VCaP (cell line): ENCODE measurements around the gene SP6.
A peak's percentile ranks its signal among the peaks of the same experiment; 100 is the strongest.

Experiments
- H3K27ac ChIP-seq: fragments of 450-650 bp; 2 replicates; pipeline ENCODE4 v1.5.1; 2017
- TF ChIP-seq, protein P1 (sequence below): fragments of 450-650 bp; conservative IDR thresholded peaks from 2 replicates; pipeline ENCODE4 v1.5.1; 2017; ENCODE audit warnings: mild to moderate bottlenecking, moderate library complexity

The SP6 gene

GRCh38 chr17:47850373-47850691, 631 bp downstream of the SP6 start:
- TF ChIP-seq, protein P1, sequence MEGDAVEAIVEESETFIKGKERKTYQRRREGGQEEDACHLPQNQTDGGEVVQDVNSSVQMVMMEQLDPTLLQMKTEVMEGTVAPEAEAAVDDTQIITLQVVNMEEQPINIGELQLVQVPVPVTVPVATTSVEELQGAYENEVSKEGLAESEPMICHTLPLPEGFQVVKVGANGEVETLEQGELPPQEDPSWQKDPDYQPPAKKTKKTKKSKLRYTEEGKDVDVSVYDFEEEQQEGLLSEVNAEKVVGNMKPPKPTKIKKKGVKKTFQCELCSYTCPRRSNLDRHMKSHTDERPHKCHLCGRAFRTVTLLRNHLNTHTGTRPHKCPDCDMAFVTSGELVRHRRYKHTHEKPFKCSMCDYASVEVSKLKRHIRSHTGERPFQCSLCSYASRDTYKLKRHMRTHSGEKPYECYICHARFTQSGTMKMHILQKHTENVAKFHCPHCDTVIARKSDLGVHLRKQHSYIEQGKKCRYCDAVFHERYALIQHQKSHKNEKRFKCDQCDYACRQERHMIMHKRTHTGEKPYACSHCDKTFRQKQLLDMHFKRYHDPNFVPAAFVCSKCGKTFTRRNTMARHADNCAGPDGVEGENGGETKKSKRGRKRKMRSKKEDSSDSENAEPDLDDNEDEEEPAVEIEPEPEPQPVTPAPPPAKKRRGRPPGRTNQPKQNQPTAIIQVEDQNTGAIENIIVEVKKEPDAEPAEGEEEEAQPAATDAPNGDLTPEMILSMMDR: no peak
- peak overlapping the region; percentile 83 for H3K27ac ChIP-seq

DNA sequence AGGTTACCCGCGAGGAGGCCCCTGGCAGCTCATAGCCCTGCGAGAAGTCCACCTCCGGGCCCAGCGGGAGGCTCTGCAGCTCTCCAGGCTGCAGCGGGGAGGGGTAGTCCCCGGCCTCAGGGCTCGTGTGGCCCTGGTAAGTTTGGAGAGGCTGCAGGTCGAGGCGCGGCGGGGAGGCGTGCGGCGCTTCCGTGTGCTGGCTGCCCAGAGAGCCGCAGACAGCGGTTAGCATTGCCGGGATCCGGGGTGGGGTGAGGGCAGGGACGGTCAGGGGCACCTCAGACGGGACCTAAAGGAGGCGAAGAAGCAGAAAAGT, 2.8 kb downstream of the SP6 start:
- TF ChIP-seq, protein P1: no peak
- no peak overlapping the region for H3K27ac ChIP-seq

DNA sequence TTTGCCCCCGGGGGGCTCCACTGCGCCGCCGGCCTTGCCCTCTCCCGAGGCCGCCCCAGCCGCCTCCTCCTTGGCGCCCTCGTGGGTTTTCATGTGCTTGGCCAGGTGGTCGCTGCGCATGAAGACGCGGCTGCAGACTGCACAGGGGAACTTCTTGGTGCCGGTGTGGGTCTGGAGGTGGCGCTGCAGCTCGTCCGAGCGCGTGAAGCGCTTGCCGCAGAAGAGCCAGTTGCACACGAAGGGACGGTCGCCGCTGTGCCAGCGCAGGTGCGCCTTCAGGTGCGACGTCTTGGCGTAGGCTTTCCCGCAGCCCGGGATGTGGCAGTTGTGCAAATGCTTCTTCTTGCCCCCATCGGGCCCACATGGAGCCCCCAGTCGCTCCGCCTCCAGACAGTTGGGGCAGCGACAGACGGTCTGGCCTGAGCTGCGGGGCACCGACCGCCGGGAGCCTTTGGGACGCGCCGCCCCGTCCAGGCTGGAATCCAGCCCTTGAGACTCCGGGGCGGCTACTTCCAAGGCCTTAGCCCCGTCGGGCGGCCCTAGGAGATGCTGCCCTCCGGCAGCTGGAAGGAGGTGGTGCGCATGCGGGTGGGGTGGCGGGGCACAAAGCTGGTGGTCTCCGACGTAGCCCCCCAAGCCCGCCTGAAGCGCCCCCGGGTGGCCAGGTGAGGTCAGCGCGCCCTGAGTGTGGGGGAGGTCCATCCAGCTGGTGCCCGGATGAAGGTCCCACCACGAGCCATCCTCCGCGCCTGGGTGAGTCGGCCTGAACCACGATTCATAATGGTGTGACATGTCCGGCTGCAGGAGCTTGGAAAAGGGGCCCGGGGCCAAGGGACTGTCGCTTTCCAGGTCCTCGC, 3.4 kb downstream of the SP6 start:
- TF ChIP-seq, protein P1: peak; percentile 24; the same call in 1 of the 2 replicates
- H3K27ac ChIP-seq: no peak overlapping the region

DNA sequence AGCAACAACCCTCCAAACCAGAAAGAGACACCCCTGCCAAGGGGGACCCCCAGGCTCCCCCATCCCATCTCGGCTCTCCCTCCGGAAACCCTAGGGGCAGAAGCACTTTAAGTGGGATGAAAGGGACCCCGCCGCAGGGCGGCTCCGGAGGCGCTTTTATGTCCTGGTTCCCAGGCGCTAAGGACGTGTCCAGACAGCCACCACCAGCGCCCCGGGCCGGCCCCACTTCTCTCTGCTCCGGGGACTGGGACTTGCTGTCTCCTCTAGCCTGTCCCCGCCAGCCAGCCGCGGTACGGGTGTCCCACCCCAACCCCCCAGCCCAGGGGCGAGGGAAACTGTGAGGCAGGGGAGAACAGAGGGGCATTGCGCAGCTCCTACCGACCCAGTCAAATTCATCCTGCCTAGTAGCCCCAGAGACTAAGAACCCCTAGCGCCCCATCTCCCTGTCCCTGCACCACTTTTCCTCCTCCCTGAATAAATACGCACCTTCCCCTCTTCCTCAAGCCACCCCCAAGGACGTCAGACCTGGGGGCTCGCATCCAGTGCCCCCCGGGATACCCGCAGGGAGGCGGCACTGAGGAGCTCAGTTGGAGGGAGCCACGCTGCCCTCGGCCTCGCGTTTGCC, 4.1 kb downstream of the SP6 start:
- TF ChIP-seq, protein P1: no peak
- no peak overlapping the region for H3K27ac ChIP-seq

DNA sequence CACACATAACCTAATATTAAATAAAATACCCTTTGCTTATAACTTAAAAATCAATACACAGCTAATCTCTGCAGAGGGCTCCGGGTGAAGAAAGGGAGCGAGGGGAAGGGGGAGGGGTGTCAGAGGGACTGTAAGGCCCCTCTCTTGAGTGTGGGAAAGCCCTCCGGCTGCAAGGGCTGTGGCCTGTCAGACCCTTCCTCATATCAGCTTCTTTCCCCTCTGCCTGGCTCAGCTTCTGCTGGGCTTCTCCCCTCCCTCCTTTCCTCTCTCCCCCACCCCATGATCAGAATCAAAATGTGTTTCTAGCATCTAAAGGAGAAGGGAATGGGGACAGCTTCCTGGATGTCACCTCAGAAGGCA, 5.3 kb downstream of the SP6 start:
- no peak overlapping the region; the same call in 1 of the 2 replicates for H3K27ac ChIP-seq
- TF ChIP-seq, protein P1: no peak

DNA sequence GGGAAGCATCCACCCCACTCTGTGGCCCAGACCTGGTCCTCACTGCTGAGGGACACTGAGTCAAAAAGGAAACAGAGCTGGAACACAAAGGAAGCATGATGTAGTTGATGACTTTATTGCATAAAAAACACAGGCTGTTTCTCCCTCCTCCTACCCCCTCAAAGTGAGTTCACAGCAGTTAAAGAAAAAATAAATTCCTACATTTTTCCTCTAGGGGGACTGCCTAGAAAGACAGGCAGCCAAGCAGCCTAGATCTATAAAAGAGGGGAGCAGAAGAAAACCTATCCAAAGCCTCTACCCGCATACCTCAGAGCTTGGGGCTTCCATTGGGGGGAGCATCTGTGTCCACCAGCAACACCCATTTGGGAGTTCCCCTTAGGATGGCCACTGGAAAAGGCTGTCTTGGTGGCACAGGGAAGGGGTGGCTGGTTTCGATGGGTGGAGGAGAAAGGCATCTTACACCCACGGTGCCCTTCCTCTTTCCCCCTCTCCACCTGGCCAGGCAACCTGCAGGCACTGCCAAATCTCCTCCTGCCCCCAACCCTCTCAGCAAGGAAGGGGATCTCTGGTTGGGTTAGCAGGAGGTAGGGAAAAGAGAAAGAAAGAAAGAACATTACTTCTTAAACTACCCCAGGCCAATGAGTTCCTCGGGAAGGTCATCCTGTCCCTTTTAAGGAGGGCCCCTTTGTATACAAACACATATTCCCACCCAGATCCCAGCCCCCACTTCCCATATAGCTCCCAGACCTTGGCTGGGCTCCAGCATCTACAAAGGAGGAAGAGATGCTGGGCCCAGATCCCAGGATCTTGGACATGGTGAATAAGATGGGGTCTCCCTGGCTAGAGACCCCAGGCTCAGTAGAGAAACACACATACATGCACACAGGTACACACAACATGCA, 5.9 kb downstream of the SP6 start:
- TF ChIP-seq, protein P1: peak; percentile 58
- peak overlapping the region; percentile 79 for H3K27ac ChIP-seq

DNA sequence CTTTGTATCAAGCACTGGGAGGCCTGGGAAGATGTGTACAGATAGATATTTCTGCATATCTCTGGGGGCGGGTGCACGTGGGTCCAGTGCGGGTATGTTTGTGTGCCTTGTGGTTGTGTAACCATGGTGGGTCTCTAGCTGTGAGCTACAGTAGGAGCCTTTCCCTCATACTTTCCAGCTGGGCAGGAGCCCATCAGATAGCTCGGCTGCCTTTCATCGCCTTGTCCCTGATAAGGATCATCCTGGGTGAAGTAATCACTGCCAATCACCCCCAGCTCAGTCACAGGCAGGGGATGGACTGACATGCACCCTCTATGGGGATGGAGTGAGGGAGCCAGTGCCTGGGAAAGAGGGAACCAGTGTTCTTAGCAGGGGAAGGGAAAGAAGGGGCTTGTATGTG, 6.7 kb downstream of the SP6 start:
- TF ChIP-seq, protein P1: no peak
- H3K27ac ChIP-seq: peak overlapping the region; percentile 79
